Measurements from ENCODE around the gene PRR23C. TPM values are rescaled to one million over a fixed set of nuclear protein-coding genes. Genes with fewer than 3 reads are reported as not detected.
A peak's percentile ranks its signal among the peaks of the same experiment; 100 is the strongest.

Gene PRR23C
- polyA plus RNA-seq (2011; rRNA removed): not detected in 2 replicates
- not detected in 2 replicates for polyA plus RNA-seq (2012; cell fraction: cytosol; rRNA removed)
- not detected in 2 replicates for polyA plus RNA-seq (2012; cell fraction: nucleus; rRNA removed)
- not detected in 3 replicates for polyA plus RNA-seq (2017; fragmentation: RNase III; extraction: RNeasy Plus Mini Kit Qiagen cat#74134 plus additional on column Dnase treatment)
- not detected in 2 replicates for polyA minus RNA-seq (2011; rRNA and poly(A)+ RNA removed)

DNA sequence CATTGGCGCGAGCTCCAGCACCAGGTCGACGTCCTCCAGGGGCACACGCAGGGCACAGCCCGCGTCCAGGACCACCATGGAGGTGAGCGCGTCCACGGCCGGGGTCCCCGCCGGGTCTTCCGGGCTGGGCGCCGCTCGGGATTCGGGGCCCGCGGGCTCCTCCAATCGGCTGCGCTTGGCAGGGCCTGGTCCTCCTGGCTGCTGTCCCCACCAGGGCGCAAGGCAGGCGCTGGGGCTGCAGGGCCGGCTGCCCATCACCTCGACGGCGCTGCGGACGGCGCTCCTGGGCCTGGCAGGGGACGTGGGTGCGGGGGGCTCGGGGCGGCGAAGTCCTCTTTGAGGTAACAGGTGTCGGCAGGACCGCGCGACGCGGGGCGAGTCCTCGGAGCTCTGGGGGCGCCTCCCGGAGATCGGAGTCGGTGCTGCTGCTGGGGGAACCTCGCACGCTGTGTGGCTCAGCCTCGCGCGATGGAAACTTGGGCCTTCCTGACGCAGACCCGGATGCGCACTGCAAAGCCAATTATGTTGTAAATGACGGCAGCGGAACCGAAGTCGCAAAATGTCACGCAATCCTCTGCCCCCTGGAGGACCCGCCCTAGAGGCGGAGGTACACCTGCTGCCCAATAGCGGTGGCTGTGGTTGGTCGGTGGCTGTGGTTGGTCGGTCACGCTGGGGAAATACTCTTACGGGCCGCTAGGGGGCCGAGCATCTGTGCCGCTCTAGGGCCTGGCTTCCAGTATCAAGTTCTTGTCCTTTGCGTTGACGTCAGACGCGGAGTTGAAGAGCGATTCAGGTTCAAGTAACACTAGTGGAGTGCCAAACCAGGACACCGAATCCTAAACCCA, at the start of gene PRR23C:
TSS of gene PRR23C (minus strand) at position 527 of the 845 bp plus-strand sequence. CDS start at position 255, 272 bp downstream.
- FAIRE-seq (no peak), ATAC-seq (no peak), DNase-seq (ENCODE audit: low read depth in 1 of 2, low spot score in 1 of 2) (peak in 1 of 2 experiments; percentile 8)
- no peak within 1 kb of the TSS for H3K4me2 ChIP-seq
- WGBS (ENCODE audit: missing lambda C conversion rate): 93% methylated on average over 36 of the region's 77 CpGs
- ChIA-PET CTCF (no interaction called here), POLR2A (no interaction called here)
- H3K4me3 ChIP-seq: no peak within 1 kb of the TSS
- H3K4me1 ChIP-seq: no peaks in the 10 kb centered on the region
- H3K9me3 ChIP-seq: no peaks in the 10 kb centered on the region
- TF ChIP-seq, protein P1, sequence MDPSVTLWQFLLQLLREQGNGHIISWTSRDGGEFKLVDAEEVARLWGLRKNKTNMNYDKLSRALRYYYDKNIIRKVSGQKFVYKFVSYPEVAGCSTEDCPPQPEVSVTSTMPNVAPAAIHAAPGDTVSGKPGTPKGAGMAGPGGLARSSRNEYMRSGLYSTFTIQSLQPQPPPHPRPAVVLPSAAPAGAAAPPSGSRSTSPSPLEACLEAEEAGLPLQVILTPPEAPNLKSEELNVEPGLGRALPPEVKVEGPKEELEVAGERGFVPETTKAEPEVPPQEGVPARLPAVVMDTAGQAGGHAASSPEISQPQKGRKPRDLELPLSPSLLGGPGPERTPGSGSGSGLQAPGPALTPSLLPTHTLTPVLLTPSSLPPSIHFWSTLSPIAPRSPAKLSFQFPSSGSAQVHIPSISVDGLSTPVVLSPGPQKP (IDR thresholded peaks at IDR 0.05; ENCODE audit: low read depth, low read length): no peak
- TF ChIP-seq MAFK (IDR thresholded peaks at IDR 0.05; ENCODE audit: partially characterized antibody) (no peak), EHMT2 (IDR thresholded peaks at IDR 0.05; ENCODE audit: low read depth) (no peak), HEYL (CRISPR knock-in tag; IDR thresholded peaks at IDR 0.05) (no peak), POLR2AphosphoS2 (conservative IDR thresholded peaks at IDR 0.05; ENCODE audit: low read length) (no peak), POLR2A (IDR thresholded peaks at IDR 0.05; ENCODE audit: low read length) (no peak), ZFP36 (IDR thresholded peaks at IDR 0.05; ENCODE audit: borderline replicate concordance, partially characterized antibody) (no peak)
- no peak within 1 kb of the TSS for H3K27ac ChIP-seq

DNA sequence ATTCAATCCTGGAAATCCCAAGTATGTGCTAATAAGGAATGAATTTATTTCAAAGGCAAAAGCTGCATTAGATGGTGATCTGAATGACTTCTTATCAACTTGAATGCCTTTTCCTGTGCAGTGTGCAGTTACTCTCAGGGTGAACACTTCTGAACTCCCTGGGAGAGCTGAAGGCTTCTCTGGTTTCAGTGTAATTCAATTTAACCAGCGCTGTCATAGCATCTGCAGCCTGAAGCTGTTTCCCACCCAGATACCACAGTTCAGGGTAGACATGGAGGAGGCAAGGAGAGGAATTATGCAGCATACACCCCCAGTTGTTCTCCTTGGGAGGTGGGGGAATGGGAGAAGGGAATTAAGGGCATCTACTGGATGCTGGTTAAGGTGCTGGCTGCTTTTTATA, 49.1 kb upstream of the PRR23C start:
- CTCF ChIA-PET: interaction anchor here (2.2 kb wide), 1 partner anchor 18 kb away, joined by 8 read pairs; no protein-coding TSS in a partner anchor
- H3K9me3 ChIP-seq: no peaks in the 10 kb centered on the region
- DNase-seq (ENCODE audit: low read depth in 1 of 2, low spot score in 1 of 2): no peak
- no peak for ATAC-seq
- H3K4me2 ChIP-seq: no peak overlapping the region
- POLR2A ChIA-PET: no interaction called here
- H3K4me3 ChIP-seq: no peak overlapping the region
- no peak for TF ChIP-seq RARB (CRISPR knock-in tag; IDR thresholded peaks at IDR 0.05)
- TF ChIP-seq HOXB5 (CRISPR knock-in tag; IDR thresholded peaks at IDR 0.05): no peak
- no peak for TF ChIP-seq RCOR1 (IDR thresholded peaks at IDR 0.05; ENCODE audit: low read depth, low read length)
- TF ChIP-seq ESRRA (IDR thresholded peaks at IDR 0.05; ENCODE audit: borderline replicate concordance, low read length): no peak
- TF ChIP-seq, protein P2, sequence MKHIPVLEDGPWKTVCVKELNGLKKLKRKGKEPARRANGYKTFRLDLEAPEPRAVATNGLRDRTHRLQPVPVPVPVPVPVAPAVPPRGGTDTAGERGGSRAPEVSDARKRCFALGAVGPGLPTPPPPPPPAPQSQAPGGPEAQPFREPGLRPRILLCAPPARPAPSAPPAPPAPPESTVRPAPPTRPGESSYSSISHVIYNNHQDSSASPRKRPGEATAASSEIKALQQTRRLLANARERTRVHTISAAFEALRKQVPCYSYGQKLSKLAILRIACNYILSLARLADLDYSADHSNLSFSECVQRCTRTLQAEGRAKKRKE (CRISPR knock-in tag; IDR thresholded peaks at IDR 0.05; ENCODE audit: low read depth): no peak
- no peak for TF ChIP-seq EHMT2 (IDR thresholded peaks at IDR 0.05; ENCODE audit: low read depth)
- TF ChIP-seq JUN (IDR thresholded peaks at IDR 0.05): no peak
- TF ChIP-seq CEBPB (IDR thresholded peaks at IDR 0.05): no peak
- TF ChIP-seq TFCP2L1 (CRISPR knock-in tag; IDR thresholded peaks at IDR 0.05): no peak
- TF ChIP-seq TP53 (CRISPR knock-in tag; IDR thresholded peaks at IDR 0.05): no peak
- no peak for TF ChIP-seq FOSL2 (IDR thresholded peaks at IDR 0.05)
- TF ChIP-seq FOSL2 (CRISPR knock-in tag; IDR thresholded peaks at IDR 0.05): no peak
- no peak for TF ChIP-seq NFE2L2 (conservative IDR thresholded peaks at IDR 0.05; ENCODE audit: low read length)
- TF ChIP-seq RFX5 (IDR thresholded peaks at IDR 0.05): no peak
- no peak for TF ChIP-seq MYC (IDR thresholded peaks at IDR 0.05; ENCODE audit: borderline replicate concordance, low read length)
- TF ChIP-seq CHD2 (IDR thresholded peaks at IDR 0.05; ENCODE audit: low read length, partially characterized antibody): no peak
- TF ChIP-seq POLR2AphosphoS2 (conservative IDR thresholded peaks at IDR 0.05; ENCODE audit: low read length): no peak
- TF ChIP-seq HOXB13 (CRISPR knock-in tag; IDR thresholded peaks at IDR 0.05; ENCODE audit: low read depth): no peak
- no peaks in the 10 kb centered on the region for H3K4me1 ChIP-seq
- 0% methylated on average over 1 of the region's 1 CpG for WGBS (ENCODE audit: missing lambda C conversion rate)
- H3K27ac ChIP-seq: no peak overlapping the region
- FAIRE-seq: no peak

Data from A549 (cell line).